H1 (cell line): ENCODE measurements around the gene RALGAPA2.

Experiments used
- BRCA1 ChIP-seq: IDR thresholded peaks from 2 replicates; pipeline ENCODE4 v1.6.1; 2012; ENCODE audit warnings: low read depth, low read length, improper control_type of control experiment
- CREB1 ChIP-seq: IDR thresholded peaks from 2 replicates; pipeline ENCODE4 v1.6.1; 2012; ENCODE audit warnings: inconsistent platforms
- NRF1 ChIP-seq: IDR thresholded peaks from 2 replicates; pipeline ENCODE4 v1.6.1; 2011; ENCODE audit warnings: mild to moderate bottlenecking, low read depth, low read length, improper control_type of control experiment
- POLR2AphosphoS5 ChIP-seq: IDR thresholded peaks from 2 replicates; pipeline ENCODE4 v1.6.1; 2011; ENCODE audit warnings: low read depth, low read length
- POU5F1 ChIP-seq: IDR thresholded peaks from 2 replicates; pipeline ENCODE4 v1.6.1; 2011; ENCODE audit warnings: low read depth, mild to moderate bottlenecking, low read length, moderate library complexity
- RAD21 ChIP-seq, 2 experiments: IDR thresholded peaks in 1 of 2; conservative IDR thresholded peaks in 1 of 2; 2 replicates each; pipeline ENCODE4 v1.6.1; 2011; ENCODE audit warnings: low read depth in 2 of 2, low read length in 2 of 2, improper control_type of control experiment in 1 of 2, inconsistent platforms in 1 of 2, mild to moderate bottlenecking in 1 of 2, moderate library complexity in 1 of 2
- RBBP5 ChIP-seq: IDR thresholded peaks from 2 replicates; pipeline ENCODE4 v1.7.1; 2012; ENCODE audit warnings: low read depth, mild to moderate bottlenecking, inconsistent platforms, low read length, moderate library complexity, borderline replicate concordance
- SIX5 ChIP-seq: IDR thresholded peaks from 2 replicates; pipeline ENCODE4 v1.6.1; 2011; ENCODE audit warnings: mild to moderate bottlenecking, low read depth, low read length
- TF ChIP-seq, protein P1 (sequence below), 3 experiments: IDR thresholded peaks; 1 replicate in 2 of 3; 2 replicates in 1 of 3; pipeline versions ENCODE4 v1.5.1 to v1.6.1; 2011; ENCODE audit warnings: low read length in 3 of 3, mild to moderate bottlenecking in 3 of 3, inconsistent platforms in 2 of 3, low read depth in 1 of 3, moderate library complexity in 1 of 3; ENCODE audit not compliant: insufficient read depth in 1 of 3; ENCODE audit errors: control extremely low read depth in 1 of 3

DNA sequence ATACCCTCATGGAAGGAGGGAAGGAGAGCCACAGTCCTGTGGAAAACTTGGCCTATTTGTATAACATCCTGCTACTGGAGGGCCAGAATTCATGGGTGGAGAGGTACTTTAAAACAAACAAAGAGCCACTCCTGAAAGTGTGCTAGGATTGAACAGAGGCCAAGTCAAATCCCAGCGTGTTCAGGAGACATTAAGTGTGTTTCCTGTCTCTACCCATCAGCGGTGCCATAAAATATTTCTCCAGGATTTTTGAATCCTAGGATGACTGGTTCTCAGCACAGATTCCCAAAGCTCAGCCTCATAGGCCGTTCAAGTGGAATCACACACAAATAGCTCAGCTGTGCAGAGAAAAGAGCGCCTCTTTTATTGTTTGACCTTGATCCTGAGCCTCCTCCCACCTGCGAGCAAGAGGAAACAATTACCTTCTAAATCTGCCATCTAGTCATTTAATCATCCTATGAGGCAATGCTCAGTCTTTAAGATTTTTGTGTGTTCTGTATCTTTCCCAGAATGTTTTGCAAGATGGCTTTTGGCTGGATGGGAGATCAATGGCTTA is 31.8 kb upstream of the RALGAPA2 start:
- TF ChIP-seq RBBP5 (no peak), SIX5 (no peak), POLR2AphosphoS5 (no peak), NRF1 (no peak), POU5F1 (no peak), CREB1 (no peak), RAD21 (IDR thresholded peaks at IDR 0.05 in 1 of 2, conservative IDR thresholded peaks at IDR 0.05 in 1 of 2; ENCODE audit: low read depth in 2 of 2, low read length in 2 of 2) (no peak), BRCA1 (no peak)
- TF ChIP-seq, protein P1, sequence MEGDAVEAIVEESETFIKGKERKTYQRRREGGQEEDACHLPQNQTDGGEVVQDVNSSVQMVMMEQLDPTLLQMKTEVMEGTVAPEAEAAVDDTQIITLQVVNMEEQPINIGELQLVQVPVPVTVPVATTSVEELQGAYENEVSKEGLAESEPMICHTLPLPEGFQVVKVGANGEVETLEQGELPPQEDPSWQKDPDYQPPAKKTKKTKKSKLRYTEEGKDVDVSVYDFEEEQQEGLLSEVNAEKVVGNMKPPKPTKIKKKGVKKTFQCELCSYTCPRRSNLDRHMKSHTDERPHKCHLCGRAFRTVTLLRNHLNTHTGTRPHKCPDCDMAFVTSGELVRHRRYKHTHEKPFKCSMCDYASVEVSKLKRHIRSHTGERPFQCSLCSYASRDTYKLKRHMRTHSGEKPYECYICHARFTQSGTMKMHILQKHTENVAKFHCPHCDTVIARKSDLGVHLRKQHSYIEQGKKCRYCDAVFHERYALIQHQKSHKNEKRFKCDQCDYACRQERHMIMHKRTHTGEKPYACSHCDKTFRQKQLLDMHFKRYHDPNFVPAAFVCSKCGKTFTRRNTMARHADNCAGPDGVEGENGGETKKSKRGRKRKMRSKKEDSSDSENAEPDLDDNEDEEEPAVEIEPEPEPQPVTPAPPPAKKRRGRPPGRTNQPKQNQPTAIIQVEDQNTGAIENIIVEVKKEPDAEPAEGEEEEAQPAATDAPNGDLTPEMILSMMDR (IDR thresholded peaks at IDR 0.05; ENCODE audit: control extremely low read depth in 1 of 3, insufficient read depth in 1 of 3, low read depth in 1 of 3, low read length in 3 of 3): no peak
